Glomerular endothelial cell (primary cell): ENCODE measurements around the gene NUDT8. TPM values are rescaled to one million over a fixed set of nuclear protein-coding genes. Genes with fewer than 3 reads are reported as not detected.
"Not testable (repeated sequence)": the region's sequence is repeated elsewhere in the genome, so short reads cannot be mapped to it uniquely, and the experiment has no call there.

ENCODE experiments used
- DNase-seq: peaks from one replicate; pipeline ENCODE4 v3.0.0-alpha.2; 2011; ENCODE audit warnings: low read depth, low spot score; ENCODE audit errors: extremely low read depth
- total RNA-seq: library from RNA; depleted of rRNA; stranded (reverse); fragments of >200 nt; gene quantifications from 2 replicates; pipeline ENCODE4 v1.2.3, GENCODE V29; 2015

NUDT8 gene
- total RNA-seq, 1 donor from 2014 or later = 10.1 TPM

DNA sequence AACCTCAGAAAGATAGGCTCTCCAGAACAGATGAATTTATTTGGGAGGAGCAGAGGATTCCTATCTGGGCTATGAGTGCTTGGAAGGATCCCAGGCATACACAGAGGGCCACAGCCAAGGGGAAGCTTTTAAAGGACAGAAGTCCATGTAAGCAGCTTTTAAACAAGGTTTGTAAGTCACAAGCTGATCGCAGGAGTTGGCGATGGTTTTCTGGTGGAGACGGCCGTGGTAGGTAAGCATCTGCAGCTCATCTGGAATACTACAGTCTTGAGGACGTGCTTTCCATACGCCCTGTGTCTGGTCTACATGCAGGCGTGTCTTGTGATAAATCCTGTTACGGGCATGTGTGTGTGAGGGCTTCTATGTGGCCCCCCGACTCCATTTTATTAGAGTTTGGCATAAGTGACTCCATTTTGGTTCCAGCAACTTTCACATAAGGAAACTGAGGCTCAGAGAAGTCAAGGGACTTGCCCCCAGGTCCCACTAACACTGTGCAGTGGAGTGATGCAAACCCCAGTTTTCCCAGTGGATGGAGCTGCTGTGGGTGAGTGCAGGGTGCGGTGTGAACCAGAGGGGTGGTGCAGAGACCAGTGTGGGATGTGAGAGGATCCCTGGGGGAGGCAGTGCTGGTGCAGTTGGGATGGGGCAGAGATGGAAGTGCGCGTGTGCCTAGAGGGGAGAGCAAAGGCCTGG is 32.6 kb upstream of the NUDT8 start:
- no peak for DNase-seq

DNA sequence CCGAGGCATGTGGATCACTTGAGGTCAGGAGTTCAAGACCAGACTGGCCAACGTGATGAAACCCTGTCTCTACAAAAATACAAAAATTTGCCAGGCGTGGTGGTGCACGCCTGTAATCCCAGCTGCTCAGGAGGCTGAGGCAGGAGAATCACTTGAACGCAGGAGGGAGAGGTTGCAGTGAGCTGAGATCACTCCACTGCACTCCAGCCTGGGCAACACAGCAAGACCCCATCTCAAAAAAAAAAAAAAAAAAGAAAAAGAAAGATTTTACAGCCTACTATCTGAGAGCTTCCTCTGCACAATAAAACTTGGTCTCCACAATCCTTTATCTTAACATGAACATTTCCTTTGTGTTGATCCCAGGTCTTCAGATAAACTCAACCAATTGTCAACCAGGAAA is 31.0 kb upstream of the NUDT8 start:
- DNase-seq = not testable (repeated sequence)

DNA sequence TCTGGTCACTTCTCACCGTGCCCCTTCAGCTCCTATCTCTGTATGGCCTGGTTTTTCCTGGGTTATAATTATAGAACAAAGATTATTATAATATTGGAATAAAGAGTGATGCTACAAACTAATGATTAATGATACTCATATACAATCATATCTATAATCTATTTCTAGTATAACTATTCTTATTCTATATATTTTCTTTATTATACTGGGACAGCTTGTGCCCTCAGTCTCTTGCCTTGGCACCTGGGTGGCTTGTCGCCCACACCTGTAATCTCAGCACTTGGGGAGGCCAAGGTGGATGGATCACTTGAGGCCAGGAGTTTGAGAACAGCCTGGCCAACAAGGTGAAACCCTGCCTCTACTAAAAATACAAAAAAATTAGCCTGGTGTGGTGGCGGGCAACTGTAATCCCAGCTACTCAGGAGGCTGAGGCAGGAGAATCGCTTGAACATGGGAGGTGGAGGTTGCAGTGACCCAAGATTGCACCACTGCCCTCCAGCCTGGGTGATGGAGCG is 30.0 kb upstream of the NUDT8 start:
- not testable (repeated sequence) for DNase-seq

DNA sequence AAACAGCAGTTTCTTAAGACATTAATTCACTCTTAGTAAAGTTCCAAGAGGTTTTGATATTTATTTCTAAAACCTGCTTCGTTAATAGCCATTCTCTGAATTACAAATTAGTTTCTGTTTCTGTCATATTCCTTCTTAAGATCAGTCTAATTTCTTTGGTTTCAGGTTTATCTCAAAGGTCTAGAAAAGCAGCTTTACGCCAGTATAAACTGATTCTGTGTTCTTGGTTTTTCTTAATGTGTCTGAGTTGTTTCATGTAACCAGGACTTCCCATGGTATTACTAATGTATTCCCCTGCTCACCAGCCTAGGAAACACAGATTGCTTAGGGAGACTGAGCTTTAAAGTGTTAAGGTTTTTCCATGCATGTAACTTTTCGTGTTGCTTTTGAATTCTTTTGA is 27.6 kb upstream of the NUDT8 start:
- no peak for DNase-seq

DNA sequence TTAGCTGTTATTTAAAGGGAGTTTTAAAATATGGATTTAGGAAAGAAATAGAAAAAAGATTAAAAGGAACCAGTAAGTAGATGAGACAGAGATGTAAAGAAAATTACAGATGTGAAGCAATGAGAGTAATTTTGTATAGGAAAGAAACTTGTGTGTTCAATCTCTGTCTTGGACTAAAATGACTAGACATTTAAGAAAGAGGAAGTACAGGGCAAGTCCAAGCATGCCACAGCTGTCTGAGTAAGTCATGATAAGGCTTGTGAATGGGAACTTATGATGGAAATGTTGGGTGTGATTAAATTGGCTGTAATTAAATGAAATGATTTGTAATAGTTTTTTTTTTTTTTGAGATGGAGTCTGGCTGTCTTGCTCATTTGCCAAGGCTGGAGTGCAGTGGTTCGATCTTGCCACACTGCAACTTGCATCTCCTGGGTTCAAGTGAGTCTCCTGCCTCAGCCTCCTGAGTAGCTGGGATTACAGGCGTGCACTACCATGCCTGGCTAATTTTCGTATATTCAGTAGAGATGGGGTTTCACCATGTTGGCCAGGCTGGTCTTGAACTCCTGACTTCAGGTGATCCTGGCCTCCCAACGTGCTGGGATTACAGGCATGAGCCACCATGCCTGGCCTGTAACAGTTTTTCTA is 26.7 kb upstream of the NUDT8 start:
- no peak for DNase-seq

GRCh38 chr11:67654225-67654624 is 24.5 kb upstream of the NUDT8 start:
- no peak for DNase-seq

GRCh38 chr11:67652965-67653845 is 23.5 kb upstream of the NUDT8 start:
- DNase-seq = no peak

- DNase-seq = no peak
These were observed 22.4 kb upstream of the NUDT8 start for GRCh38 chr11:67651976-67652781.

DNA sequence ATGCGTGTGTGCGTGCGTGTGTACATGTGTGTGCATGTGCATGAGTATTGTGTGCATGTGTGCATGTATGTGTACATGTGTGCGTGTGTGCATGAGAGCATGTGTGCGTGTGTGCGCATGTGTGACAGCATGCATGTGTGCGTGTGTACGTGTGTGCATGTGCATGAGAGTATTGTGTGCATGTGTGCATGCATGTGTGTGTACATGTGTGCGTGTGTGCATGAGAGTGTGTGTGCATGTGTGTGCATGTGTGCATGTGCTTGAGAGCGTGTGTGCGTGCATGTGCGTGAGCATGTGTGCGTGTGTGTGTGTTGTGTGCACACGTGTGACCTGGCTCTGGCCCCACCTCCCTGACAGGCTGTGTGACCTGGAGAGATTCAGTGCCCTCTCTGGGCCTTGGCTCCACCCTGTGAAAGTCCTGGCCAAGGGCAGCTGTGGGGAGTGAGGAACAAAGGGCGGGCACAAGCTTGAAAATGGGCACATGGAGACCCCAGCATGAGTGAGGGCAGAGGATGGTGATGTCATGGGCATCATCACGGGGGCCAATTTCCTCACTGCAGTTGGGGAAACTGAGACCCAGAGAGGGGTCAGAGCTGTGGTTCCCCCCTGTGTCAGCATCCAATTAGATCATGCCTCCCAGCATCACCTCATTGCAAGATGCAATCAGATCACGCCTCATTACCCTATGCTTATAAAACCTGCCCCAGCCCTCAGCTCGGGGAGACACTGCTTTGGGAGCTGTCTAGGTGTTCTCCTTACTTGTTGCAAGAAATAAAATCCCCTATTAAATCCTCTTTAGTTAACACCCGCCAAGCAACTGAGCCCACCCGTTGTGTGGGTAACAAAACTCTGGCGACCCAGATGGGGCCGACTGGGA is 20.1 kb upstream of the NUDT8 start:
- no peak for DNase-seq

- DNase-seq = no peak
These were observed 19.3 kb upstream of the NUDT8 start for GRCh38 chr11:67648796-67649613.

GRCh38 chr11:67648140-67648795 is 18.5 kb upstream of the NUDT8 start:
- no peak for DNase-seq

DNA sequence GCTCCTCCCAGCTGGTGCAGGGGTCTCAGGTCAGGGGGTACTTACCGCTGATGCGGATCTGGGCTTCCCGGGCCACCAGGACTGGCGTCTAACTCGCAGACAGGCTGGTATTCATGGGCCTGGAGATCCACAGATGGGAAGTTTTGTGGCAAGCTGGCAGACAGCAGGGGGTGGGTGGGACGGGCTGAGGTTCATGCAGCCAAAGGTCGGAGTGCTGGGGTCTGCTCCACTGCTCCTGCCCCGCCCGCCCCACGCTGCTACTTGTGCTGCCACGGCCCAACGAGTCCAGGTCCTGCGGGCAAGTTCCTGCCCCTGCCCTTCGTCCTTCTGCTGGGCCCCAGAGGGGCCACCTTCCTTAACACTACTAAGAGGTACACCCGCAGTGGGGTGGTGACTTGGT is 17.7 kb upstream of the NUDT8 start:
- DNase-seq = no peak

DNA sequence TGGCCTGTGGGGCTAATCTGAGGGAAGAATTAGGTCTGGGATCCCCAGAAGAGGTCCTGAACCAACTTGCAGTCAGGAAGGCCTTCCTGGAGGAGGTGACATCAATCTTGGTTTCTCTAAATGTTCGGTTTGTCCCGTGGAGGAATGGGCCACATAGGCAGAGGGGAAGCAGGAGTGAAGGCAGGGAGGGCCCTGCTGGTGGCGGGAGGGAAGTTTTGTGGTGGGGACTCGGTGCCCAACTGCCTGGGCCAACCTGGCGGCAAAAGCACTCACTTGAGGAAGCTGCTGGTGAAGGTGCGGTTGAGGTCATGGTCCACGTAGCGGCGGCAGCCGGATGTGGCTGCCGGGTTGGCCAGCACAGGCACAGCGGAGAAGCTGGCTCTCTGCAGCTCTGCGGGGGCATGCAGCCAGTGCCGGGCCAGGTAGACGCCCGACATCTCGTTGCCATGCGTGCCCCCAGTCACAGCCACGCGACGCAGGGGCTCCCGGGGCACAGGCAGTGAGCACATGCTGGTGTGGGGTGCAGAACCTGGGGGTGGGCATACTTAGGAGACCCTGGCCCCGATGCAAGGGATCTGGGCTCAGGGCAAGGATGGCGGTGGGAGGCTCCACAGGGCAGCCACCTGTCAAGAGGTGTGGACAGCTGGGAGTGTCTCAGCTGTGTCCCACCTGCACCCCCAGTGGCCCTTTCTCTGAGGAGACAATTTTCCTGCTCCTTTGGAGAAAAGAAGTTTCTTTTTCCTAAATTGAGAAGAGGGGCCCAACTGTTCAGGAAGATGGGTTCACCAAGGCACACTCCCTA is 17.0 kb upstream of the NUDT8 start:
- no peak for DNase-seq

GRCh38 chr11:67645521-67646461 is 16.1 kb upstream of the NUDT8 start:
- no peak for DNase-seq

DNA sequence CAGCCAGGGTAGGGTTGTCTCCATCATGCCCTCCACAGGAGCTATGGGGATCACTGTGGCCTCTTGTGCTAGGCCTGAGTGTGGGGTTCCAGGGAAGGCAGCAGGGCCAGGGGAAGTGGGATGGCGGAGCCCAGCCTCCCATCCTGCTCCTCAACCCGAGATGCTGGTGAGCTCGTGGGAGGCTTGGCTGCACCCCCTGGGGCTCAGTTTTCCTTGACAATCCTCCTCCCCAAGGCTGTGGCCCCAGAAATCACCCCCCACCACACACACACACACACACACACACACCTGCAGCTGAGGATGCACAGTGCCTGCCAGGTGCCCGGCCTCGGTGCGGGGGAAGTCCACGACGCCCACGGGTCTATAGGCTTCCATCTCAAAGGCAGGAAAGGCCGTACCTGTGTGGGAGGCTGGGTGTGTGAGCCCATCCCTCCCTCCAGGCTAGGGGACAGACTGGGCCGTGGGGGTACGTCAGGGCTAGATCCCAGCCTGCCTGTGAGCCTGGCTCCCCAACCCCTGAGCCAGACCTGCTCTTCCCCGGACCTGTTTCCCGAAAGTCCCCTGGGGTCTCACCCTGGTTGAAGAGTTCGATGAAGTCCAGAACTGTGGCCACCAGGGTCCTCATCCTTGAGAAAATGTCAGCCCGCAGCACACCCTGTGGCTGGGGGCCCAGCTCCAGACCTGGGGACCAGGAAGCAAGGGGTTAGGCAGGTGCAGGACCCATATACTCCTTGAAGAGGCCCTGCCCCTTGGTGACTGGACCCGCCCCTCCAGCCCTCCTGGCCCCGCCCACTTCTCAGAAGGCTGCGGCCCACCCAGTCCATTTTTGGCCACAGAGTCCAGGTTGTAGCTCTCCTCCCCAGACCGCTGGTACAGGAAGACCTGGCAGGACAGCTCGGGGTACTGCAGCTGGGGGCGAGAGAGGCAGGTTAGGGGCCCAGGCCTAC is 15.0 kb upstream of the NUDT8 start:
- DNase-seq = no peak
